ENCODE measurements around the gene CALB2.
"Not testable (repeated sequence)": the region's sequence is repeated elsewhere in the genome, so short reads cannot be mapped to it uniquely, and the experiment has no call there.

Gene CALB2, protein sequence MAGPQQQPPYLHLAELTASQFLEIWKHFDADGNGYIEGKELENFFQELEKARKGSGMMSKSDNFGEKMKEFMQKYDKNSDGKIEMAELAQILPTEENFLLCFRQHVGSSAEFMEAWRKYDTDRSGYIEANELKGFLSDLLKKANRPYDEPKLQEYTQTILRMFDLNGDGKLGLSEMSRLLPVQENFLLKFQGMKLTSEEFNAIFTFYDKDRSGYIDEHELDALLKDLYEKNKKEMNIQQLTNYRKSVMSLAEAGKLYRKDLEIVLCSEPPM

GRCh38 chr16:71358464-71358998 is at the start of gene CALB2:
CALB2 (plus strand) TSS chr16:71358723; CDS start chr16:71358793, 70 bp downstream.
- peak; percentile 4 for DNase-seq

GRCh38 chr16:71311553-71312158 is 46.9 kb upstream of the CALB2 start:
- DNase-seq = no peak

DNA sequence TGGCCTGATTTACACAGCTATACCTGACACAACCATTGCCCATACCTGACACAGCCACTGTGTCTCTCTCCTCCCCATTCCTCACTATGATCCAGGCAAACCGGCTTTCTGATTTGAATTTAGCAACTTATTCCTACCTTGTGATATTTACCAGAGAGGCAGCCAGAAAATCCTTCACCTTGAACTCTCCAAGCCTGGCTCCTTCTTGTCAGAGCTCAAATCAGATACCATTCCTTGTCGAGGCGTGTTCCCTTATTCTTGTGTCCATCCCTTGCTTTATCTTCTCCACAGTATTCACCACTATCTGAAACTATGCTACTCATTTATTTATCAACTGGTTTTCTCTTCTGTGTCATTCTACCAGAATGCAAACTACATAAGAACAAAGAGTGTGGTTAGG is 44.9 kb upstream of the CALB2 start:
- DNase-seq = not testable (repeated sequence)

GRCh38 chr16:71315269-71315668 is 43.3 kb upstream of the CALB2 start:
- DNase-seq = no peak

GRCh38 chr16:71319999-71320398 is 38.5 kb upstream of the CALB2 start:
- DNase-seq = no peak

- DNase-seq = no peak
Measured at GRCh38 chr16:71327720-71328119, 30.8 kb upstream of the CALB2 start.

GRCh38 chr16:71328151-71328550 is 30.4 kb upstream of the CALB2 start:
- DNase-seq = no peak

- DNase-seq = no peak
Measured at GRCh38 chr16:71337631-71338030, 20.9 kb upstream of the CALB2 start.

DNA sequence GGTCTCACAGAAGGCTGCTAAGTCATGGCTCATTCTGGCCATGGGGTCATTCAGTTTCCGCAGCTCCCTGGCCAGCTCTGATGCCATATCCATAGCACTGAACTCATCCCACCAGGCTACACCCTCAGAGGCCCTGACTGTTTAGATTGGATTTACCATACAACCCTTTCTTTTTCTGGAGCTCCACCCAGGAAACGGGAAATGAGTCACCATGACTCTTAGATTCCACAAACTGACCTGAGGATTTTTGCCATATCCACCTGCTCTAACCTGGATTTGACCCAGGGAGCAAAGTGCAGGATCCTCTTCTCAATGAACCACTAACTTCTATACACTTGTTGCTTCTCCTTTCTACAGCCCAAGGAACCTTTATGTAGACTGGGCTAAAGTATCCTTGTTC is 20.3 kb upstream of the CALB2 start:
- no peak for DNase-seq

DNA sequence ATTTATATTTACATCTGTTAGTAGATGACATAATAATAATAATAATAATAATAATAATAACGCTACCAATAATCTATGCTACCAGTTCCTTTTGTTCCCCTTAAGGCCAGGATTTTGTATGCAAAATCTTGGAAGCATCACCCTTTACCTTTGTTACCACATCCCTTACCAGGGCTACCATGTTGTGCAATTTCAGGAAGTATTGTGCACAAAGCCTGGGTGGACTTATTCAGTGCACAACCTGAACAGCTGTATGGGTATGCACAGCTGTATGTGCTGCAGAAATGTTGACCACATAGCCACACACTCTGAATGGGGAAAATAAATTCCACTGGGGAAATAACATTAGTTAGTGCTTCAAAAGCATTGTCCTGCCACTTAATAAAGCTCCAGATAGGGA is 19.9 kb upstream of the CALB2 start:
- DNase-seq = no peak

DNA sequence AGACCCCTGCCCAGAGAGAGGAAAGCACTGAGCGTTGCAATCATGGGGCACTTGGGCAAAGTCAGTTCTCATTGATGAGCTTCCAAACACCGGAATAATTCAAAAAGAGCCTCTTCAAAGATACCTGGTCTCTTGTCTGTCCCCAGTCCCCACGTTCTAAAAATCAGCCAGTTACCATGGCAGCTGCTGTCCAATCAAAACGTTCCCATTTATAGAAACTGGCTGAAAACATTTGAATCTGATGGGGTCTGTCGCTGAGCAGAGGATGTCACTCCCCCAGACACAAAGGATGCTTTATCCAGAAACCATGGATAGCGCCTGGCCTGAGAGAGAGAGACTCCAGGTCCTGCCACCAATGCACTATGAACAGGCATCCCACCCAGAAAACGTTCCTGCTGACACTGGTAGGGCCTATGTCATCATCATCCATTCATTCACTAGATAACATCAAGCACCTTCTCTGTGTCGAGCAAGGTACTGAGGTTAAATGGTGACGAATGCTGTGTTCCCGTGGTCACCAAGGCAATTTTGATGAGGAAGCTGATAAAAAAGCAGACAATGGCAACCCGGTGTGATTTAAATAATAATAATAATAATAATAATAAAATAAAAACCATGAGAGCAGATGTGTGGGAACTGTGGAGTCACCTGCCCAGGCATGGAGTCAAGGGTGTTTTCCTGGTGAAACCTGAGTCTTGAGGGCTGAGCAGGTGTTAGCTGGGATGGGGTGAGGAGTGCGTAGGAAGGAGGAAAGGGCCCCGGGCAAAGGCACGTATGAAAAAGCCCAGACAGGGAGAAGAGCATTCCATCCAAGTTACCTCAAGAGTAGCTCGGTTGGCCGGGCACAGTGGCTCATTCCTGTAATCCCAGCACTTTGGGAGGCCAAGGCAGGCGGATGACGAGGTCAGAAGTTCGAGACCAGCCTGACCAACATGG is 19.0 kb upstream of the CALB2 start:
- no peak for DNase-seq

GRCh38 chr16:71340406-71340805 is 18.1 kb upstream of the CALB2 start:
- DNase-seq = no peak

DNA sequence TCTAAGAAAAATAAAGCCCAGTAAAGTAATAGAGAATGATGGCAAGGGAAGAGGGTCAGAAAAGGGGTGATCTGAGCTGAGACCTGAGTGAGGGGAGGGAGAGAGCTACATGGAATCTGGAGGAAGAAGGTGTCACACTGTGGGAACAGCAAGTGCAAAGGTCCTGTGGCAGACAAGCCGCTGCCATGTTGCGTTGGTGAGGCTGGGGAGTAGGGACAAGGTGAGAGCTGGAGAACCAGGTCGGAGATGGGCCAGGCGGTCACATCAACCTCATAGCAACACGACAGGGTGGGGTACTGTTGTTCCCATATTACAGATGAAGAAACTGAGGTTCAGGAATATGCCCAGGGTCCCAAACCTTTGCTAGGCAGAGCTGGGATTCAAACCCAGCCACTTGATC is 16.6 kb upstream of the CALB2 start:
- DNase-seq = no peak

- DNase-seq = no peak
Measured at GRCh38 chr16:71343078-71343477, 15.4 kb upstream of the CALB2 start.

GRCh38 chr16:71344315-71344905 is 14.1 kb upstream of the CALB2 start:
- DNase-seq = no peak

DNA sequence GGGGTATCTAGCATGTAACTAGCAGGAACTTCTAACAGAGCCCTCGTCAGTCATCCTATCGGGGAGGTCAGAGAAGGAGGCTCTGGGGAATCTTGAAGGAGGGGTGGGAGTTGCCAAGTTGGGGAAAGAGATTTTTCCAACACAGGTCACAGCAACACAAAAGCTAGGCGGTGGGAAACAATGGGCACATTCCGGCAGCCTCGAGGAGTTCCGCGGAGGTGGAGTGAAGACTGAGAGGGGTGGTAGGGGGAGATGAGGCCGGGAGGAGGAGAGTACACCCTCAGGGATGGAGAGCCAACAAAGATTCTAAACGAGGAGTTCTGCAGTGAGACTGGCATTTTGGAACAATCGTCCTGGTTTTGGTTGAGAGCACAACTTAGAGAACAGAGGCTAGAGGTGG is 13.5 kb upstream of the CALB2 start:
- DNase-seq = no peak

DNA sequence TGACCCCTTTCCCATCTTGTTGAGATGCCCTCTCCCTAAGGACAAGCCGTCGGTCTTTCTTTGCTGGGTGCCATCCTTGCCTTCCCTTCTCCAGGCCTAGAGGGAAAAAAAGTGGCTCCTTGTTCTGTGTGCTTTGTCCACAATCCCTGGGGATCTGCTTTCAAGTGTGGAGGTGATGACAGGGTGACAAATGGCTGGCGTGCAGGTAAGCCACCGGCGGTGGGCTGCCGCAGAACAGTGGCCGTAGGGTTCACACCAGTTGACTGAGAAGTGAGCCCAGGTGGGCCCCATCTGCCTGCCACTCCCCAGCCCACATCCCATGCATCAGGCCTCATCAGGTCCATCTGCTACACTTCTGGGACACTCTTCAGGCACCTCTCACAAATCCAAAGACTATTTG is 11.4 kb upstream of the CALB2 start:
- DNase-seq = no peak

DNA sequence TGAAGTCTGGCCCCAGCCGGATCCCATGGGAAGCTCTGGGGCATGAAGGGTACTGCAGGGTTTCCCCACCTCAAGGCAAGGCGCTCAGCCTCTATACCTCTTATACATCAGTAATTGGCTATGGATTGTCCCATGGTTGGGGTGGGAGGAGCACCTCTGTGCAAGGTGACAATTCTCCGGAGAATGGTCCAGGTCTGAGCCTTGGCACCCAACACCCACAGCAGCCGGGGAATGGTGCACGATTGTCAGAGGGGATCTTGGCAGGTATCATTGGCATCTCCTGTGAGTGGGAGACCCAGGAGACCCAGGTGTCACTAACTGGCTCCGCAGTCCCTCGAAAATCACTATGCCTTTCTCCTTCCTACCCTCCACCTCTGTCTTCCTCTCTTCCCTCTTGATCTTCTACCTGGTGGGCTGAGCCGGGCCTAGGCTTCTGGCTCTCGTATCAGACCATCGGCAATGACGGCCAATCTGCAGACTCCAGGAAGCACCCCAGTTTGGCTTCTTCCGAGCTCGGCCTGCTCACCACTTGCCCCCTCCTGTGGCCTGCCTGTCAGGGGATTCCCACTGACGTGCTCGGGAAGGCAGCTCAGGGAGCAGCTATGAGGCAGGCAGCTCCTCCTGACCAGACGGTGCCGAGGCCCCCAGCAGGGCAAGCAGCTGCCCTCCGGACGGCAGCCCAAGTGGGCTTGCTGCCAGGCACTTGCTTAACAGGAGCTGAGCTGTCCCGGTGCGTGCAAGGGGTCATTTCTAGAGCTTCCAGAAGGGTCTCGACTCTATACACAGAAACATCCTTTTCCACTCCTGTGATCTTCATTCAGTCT is 10.0 kb upstream of the CALB2 start:
- DNase-seq = no peak

DNA sequence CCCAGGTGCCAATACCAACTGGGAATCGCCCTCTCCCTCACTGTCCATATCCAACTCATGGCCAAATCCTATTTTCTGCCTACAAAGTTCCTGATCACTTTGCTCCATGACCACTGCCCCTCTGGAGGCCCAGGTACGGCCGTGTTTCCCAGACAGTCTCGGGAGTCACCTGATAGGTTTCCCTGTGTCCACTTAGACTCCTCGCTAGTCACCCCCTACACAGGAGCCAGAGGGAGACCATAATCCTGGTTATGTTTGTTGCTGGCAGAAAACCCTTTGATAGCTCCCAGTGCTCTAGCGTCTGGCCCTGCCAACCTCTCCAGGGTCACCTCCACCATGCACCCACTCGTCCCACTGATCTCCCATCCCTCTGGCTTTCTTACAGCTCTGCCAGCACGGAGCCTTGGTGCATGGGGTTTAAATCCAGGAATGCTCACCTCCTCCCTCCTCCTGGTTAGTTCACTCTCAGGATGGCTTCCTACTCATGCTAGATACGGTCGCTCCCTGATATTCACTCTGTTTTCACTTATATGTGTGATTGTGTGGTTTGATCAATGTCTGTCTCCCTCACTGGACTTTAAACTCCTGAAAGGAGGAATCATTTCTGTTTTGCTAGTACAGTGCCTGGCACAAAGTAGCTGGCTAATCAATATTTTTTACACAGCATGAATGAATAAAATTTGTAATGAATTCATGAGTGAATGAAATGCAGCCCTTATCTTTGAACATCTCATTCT is 7.5 kb upstream of the CALB2 start:
- DNase-seq = no peak

DNA sequence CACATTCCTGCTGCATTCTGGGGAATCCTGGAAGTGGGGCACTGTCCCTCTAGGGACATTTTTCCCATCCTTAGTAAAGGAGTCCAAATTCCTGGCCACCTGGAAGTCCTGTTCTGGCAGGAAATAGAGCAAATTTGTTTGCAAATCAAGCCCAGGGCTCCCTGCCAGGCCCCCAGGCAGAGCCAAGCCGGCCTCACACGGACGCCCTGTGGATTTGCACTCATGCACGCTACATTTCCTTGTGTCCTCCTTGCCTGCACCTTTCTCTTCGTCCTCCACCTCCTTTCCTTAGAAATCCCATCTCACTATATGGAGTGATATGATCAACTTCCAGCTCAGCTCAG is 7.0 kb upstream of the CALB2 start:
- no peak for DNase-seq

- DNase-seq = no peak
Measured at GRCh38 chr16:71352466-71352865, 6.1 kb upstream of the CALB2 start.

All from GDM1 (cell line).